Measurements from ENCODE around the gene DNAJB2.

Gene DNAJB2

DNA sequence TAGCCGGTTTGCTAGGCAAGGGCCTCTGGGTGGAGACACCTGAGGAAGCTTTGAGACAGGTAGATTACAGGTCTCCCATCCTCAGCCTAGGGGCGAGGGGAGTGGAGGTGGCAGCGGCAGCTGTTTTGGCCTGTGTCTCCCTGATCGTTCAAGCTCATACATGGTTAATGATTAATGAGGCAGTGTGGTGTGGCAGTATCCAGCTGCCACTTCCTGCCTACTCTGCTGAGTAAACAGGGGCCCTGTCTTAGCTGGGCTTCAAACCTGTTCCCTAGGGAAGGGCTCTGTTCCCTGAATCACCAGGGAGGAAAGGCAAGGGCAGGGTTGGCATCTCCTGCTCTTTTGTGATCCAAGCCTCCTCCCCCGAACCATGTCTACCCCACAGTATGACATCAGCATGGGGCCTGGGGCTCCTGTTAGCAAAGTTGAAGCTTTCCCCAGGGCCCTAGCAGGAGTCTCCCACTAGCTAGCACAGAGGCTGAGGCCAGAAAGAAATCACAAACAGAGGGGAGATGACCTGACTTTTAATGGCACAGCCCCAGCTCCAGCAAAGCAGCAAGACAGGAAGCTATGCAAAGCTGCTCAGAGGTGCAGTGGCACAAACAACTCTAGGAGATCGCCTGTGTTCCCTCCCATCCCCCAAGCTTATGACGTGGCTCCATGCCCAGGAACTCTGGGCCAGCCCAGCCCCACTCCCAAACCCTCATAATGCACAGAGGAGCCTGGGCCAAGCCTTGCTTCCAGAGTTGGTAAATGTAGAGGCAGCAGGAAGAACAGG, 29.8 kb upstream of the DNAJB2 start:
- no peaks in the 10 kb centered on the region for H3K9me3 ChIP-seq
- no peak for TF ChIP-seq CTCF (IDR thresholded peaks at IDR 0.05)
- peaks cover 79 to 81% of the 10 kb centered on the region in 2 experiments for H3K4me1 ChIP-seq (ENCODE audit: control insufficient read depth in 1 of 2, insufficient read depth in 1 of 2, low read depth in 1 of 2, low read length in 1 of 2)
- no peaks in the 10 kb centered on the region for H3K27me3 ChIP-seq
- peaks cover 41% of the 10 kb centered on the region for H3K36me3 ChIP-seq
- peak overlapping the region; percentile 95 for H3K27ac ChIP-seq
- peak overlapping the region; percentile 96 to 99 for H3K4me3 ChIP-seq (ENCODE audit: low read depth in 1 of 2, low read length in 1 of 2)

DNA sequence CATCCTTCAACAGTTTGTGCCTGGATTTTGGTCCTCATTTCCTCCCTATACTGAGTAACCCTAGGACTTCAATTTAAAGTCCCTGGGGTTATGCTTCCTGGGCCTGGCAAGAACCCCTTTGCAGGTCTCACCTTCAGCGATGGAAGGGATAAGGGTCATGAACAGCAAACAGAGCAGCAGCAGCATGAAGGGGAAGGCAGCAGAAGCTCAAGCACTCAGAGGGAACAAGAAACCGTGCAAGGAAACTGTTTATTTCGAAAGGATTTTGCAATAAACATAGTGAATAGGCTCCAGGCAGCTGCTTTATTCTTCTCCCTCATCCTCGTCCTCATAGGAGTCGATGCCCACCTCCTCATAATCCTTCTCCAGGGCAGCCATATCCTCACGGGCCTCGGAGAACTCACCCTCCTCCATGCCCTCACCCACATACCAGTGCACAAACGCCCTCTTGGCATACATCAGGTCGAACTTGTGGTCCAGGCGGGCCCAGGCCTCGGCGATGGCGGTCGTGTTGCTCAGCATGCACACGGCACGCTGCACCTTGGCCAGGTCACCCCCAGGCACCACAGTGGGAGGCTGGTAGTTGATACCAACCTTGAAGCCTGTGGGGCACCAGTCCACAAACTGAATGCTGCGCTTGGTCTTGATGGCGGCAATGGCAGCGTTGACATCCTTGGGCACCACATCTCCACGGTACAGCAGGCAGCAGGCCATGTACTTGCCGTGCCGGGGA, 29.0 kb upstream of the DNAJB2 start:
- Histone ChIP-seq H3K27me3 (no peaks in the 10 kb centered on the region), H3K36me3 (peaks cover 41% of the 10 kb centered on the region), H3K4me1 (ENCODE audit: control insufficient read depth in 1 of 2, insufficient read depth in 1 of 2, low read depth in 1 of 2, low read length in 1 of 2) (peaks cover 79 to 80% of the 10 kb centered on the region in 2 experiments), H3K4me3 (ENCODE audit: low read depth in 1 of 2, low read length in 1 of 2) (peak overlapping the region; percentile 96 to 99), H3K9me3 (no peaks in the 10 kb centered on the region), H3K27ac (peak overlapping the region; percentile 95)
- TF ChIP-seq CTCF (IDR thresholded peaks at IDR 0.05) = no peak

DNA sequence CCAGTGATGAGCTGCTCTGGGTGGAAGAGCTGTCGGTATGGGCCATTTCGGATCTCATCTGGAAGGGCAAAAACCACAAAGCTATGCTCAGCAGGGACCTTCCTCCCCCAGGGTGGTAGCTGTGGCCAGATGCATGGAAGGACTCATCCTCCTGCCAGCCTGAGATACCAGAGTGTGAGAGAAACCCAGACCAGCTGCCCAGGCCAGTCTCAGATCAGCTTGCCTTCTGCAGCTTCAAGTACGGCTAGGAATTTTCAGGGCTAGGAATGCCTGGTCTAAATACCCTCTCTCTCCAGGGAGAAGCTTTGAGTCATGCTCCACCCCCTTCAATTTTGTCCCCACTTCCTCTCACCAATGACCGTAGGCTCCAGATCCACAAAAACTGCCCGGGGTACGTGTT, 27.5 kb upstream of the DNAJB2 start:
- Histone ChIP-seq H3K27ac (peak overlapping the region; percentile 95), H3K36me3 (peaks cover 41% of the 10 kb centered on the region), H3K4me1 (ENCODE audit: control insufficient read depth in 1 of 2, insufficient read depth in 1 of 2, low read depth in 1 of 2, low read length in 1 of 2) (peaks cover 75 to 77% of the 10 kb centered on the region in 2 experiments), H3K9me3 (no peaks in the 10 kb centered on the region), H3K4me3 (ENCODE audit: low read depth in 1 of 2, low read length in 1 of 2) (peak overlapping the region; percentile 96 to 99), H3K27me3 (no peaks in the 10 kb centered on the region)
- no peak for TF ChIP-seq CTCF (IDR thresholded peaks at IDR 0.05)

DNA sequence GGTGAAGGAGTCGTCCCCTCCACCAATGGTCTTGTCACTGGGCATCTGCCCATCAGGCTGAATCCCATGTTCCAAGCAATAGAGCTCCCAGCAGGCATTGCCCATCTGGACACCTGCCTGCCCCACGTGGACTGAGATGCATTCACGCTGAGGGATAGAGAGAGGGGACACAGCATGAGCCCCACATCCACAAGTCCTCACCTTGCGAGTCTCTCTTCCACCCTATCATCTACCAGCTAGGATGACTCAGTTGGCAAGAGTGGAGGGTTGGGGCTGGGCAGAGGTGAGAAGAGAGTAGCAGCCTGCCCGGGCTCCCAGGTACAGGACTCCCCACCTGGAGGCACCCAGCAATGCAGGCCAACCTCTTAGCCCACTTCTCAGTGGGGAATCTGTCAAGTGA, 27.1 kb upstream of the DNAJB2 start:
- Histone ChIP-seq H3K4me3 (ENCODE audit: low read depth in 1 of 2, low read length in 1 of 2) (peak overlapping the region; percentile 96 to 99), H3K27me3 (no peaks in the 10 kb centered on the region), H3K4me1 (ENCODE audit: control insufficient read depth in 1 of 2, insufficient read depth in 1 of 2, low read depth in 1 of 2, low read length in 1 of 2) (peaks cover 71 to 73% of the 10 kb centered on the region in 2 experiments), H3K9me3 (no peaks in the 10 kb centered on the region), H3K36me3 (peaks cover 41% of the 10 kb centered on the region), H3K27ac (peak overlapping the region; percentile 95)
- TF ChIP-seq CTCF (IDR thresholded peaks at IDR 0.05) = no peak

DNA sequence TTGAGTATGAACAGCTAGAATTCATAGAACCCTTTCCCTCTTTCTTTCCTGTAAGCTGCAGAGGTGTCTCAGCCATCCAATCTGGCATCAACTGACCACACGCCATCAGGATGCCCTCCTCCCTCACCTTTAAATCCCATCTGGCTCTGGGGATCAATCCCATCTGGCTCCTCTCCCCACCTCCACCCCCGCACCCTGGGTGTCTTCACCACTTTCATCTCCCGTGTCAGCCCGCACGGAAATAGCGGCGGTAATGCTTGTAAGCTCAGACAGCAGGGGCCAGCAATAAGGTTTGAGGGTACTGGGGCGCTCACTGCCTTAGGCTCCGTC, 26.6 kb upstream of the DNAJB2 start:
- Histone ChIP-seq H3K27me3 (no peaks in the 10 kb centered on the region), H3K36me3 (peaks cover 41% of the 10 kb centered on the region), H3K9me3 (no peaks in the 10 kb centered on the region), H3K27ac (peak overlapping the region; percentile 95), H3K4me3 (ENCODE audit: low read depth in 1 of 2, low read length in 1 of 2) (peak overlapping the region; percentile 96 to 99), H3K4me1 (ENCODE audit: control insufficient read depth in 1 of 2, insufficient read depth in 1 of 2, low read depth in 1 of 2, low read length in 1 of 2) (peaks cover 69% of the 10 kb centered on the region in 2 experiments)
- no peak for TF ChIP-seq CTCF (IDR thresholded peaks at IDR 0.05)

Data from neutrophil (primary cell).